Measurements from ENCODE around the gene SLU7.

The SLU7 gene

DNA sequence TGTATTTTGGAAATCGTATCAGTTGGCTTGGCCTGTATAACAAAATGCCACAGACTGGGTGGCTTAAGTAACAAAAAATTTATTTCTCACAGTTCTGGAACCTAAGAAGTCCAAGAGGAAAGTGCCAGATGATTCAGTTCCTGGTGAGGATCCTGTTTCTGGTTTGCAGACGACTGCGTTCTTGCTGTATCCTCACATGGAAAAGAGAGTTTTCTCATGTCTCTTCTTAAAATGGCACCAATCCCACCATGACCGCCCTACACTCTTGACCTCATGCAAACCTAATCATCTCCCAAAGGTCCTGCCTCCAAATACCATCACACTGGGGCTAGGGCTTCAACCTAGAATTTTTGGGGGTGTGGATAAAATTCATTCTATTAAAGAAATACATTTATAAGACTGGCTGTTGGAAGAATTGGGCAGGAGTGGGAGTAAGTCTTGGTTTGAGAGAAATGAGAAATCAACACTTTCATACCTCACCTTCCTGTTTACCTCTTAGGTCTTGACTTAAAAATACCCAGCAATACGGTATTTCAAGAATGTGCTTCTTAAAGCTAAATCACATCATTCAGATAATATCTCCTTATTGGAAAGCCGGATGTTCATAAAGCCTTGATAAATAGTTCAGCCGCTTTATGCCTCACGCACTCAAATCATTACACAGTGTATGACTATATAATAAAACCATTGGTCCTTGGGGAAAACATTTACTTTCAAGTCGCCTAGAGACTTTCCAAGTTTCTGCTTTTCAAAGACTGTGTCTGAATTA, 31.5 kb upstream of the SLU7 start:
- no peak for DNase-seq (ENCODE audit: low read depth)

DNA sequence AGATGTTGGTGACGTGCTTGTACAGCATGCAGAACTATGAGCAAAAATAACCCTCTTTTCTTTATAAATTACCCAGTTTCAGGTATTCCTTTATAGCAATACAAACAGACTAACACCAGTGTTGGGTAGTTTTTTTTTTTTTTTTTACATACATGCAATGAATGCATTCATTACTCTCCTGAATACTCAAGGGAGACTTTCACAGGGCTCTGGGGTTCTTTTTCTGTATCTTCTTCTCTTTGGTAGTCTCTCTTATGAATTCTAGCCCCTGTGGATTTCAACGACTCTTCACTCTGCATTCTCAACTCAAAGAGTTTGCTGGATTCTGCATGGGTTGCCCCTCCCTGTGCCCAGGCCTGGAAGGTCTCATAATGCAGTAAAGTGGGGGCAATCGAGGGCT, 30.6 kb upstream of the SLU7 start:
- no peak for DNase-seq (ENCODE audit: low read depth)
- H3K4me3 ChIP-seq (ENCODE audit: low read length) = no peak overlapping the region
- TF ChIP-seq, protein P1, sequence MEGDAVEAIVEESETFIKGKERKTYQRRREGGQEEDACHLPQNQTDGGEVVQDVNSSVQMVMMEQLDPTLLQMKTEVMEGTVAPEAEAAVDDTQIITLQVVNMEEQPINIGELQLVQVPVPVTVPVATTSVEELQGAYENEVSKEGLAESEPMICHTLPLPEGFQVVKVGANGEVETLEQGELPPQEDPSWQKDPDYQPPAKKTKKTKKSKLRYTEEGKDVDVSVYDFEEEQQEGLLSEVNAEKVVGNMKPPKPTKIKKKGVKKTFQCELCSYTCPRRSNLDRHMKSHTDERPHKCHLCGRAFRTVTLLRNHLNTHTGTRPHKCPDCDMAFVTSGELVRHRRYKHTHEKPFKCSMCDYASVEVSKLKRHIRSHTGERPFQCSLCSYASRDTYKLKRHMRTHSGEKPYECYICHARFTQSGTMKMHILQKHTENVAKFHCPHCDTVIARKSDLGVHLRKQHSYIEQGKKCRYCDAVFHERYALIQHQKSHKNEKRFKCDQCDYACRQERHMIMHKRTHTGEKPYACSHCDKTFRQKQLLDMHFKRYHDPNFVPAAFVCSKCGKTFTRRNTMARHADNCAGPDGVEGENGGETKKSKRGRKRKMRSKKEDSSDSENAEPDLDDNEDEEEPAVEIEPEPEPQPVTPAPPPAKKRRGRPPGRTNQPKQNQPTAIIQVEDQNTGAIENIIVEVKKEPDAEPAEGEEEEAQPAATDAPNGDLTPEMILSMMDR (conservative IDR thresholded peaks at IDR 0.05; ENCODE audit: low read length) = no peak

More for the DNA sequence above, 31.5 kb upstream of the SLU7 start:
- TF ChIP-seq, protein P1 (conservative IDR thresholded peaks at IDR 0.05; ENCODE audit: low read length) = no peak
- no peak overlapping the region for H3K4me3 ChIP-seq (ENCODE audit: low read length)

DNA sequence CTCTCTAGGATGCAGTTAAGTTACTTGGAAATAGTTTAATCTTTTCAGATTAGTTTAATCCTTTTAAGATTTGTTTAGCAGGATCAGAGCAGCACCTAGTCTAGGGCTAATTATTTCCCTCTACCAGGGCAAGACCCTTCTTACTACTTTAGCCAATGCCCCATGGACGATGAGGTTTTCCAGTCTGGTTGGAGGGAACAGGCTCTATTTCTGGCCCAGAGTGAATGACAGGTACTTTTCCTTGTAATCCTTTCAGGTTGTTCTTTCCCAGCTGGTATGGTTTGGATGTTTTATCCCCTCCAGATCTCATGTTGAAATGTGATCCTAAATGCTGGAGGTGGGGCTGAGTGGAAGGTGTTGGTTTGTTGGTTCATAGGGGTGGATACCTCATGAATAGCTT, 30.0 kb upstream of the SLU7 start:
- no peak overlapping the region for H3K4me3 ChIP-seq (ENCODE audit: low read length)
- DNase-seq (ENCODE audit: low read depth) = no peak
- TF ChIP-seq, protein P1 (conservative IDR thresholded peaks at IDR 0.05; ENCODE audit: low read length) = no peak

DNA sequence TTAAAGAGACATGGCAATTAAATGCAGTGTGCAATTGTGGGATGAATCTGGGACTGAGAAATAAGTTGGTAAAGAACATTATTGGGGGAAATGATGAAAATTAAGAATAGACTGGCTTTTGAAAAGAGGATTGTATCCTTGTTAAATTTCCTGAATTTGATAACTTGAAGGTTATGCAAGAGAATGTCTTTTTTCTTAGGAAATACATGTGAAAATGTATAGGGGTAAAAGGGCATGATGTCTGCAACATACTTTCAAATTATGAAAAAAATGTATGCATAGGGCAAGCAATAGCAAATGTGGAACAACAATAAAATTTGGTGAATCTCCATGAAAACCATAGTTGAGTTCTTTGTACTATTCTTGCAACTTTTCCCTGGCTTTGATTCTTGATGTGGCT, 26.9 kb upstream of the SLU7 start:
- TF ChIP-seq, protein P1 (conservative IDR thresholded peaks at IDR 0.05; ENCODE audit: low read length) = no peak
- no peak overlapping the region for H3K4me3 ChIP-seq (ENCODE audit: low read length)
- no peak for DNase-seq (ENCODE audit: low read depth)

DNA sequence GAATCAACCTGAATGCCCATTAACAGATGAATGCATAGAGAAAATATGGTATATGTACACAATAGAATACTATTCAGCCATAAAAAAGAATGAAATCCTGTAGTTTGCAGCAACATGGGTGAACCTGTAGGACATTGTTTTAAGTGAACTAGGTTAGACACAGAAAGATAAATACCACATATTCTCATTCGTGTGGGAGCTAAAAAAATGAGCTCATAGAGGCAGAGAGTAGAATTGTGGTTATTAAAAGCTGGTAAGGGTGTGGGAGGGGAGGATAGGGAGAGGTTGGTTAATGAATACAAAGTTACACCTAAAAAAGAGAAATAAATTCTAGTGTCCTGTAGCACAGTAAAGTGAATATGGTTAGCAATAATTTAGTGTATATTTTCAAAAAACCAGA, 26.3 kb upstream of the SLU7 start:
- TF ChIP-seq, protein P1 (conservative IDR thresholded peaks at IDR 0.05; ENCODE audit: low read length) = no peak
- no peak for DNase-seq (ENCODE audit: low read depth)
- H3K4me3 ChIP-seq (ENCODE audit: low read length) = no peak overlapping the region

DNA sequence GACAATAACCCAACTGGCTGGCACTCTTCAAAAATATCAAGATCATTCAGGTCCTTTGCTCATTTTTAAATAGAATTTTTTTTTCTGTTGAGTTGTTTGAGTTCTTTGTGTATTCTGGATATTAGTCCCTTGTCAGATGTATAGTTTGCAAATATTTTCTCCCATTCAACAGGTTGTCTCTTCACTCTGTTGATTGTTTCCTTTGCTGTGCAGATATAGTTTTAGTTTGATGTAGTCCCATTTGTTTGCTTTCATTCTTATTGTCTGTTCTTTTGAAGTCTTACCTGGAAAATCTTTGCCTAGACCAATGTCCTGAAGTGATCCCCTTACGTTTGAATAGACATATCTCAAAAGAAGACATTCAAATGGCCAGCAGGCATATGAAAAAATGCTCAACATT, 25.5 kb upstream of the SLU7 start:
- TF ChIP-seq, protein P1 (conservative IDR thresholded peaks at IDR 0.05; ENCODE audit: low read length) = no peak
- DNase-seq (ENCODE audit: low read depth) = no peak
- no peak overlapping the region for H3K4me3 ChIP-seq (ENCODE audit: low read length)

DNA sequence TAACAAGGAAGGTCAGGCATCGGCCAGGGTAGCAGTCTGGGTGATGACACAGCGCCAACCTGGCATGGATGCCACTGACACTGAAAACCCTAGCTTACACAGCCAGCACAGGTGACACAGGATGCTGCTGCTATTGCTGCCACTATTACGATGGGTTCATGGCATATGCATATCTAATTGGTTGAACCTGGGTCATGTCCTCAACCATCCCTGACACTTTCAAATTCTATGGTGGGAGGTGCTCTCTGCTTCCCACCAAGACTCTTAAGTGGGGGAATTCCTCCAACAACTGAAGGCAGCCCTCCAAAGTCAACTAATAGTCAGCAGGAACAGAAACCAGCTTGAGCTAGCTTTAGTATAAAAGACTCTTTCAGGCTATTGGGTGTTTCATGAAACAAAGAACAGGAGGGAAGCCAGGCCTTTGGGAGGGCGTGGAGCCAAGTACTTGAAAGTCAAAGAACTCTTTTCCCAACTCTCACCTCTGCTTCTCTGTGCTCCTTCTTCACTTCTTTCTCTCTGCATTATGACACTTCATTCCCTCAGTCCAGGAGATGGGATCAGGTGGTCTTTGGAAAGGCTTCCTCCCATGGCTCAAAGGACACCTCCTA, 24.0 kb upstream of the SLU7 start:
- TF ChIP-seq, protein P1 (conservative IDR thresholded peaks at IDR 0.05; ENCODE audit: low read length) = no peak
- H3K4me3 ChIP-seq (ENCODE audit: low read length) = no peak overlapping the region
- DNase-seq (ENCODE audit: low read depth) = no peak

All from AG10803 (cell line).